Upper lobe of left lung (tissue), 6 donors: Measurements from ENCODE around the gene PTN. TPM values are rescaled to one million over a fixed set of nuclear protein-coding genes. Genes with fewer than 3 reads are reported as not detected.

Experiments used
- ATAC-seq, 2 donors: fragments of 200-7000 bp; cut with Tn5 transposase; one replicate each; pipeline ENCODE4 v1.9.1; 2022; ENCODE audit warnings: mild to moderate bottlenecking in 2 of 2, moderate library complexity in 2 of 2; ENCODE audit not compliant: low FRiP score in 2 of 2
- DNase-seq, 2 donors: peaks; one replicate each; pipeline ENCODE4 v3.0.0-alpha.2; 2019 to 2020
- H3K27ac ChIP-seq, 4 donors: fragments of 200-600 bp; sonication (generic); one replicate each; pipeline ENCODE4 v1.5.1; 2016 to 2019
- H3K27me3 ChIP-seq, 4 donors: fragments of 200-600 bp; sonication (generic); one replicate each; pipeline ENCODE4 v1.5.1; 2017 to 2019
- H3K36me3 ChIP-seq, 4 donors: fragments of 200-600 bp; sonication (generic); one replicate each; pipeline ENCODE4 v1.5.1; 2016 to 2019
- H3K4me1 ChIP-seq, 4 donors: fragments of 200-600 bp; sonication (generic); one replicate each; pipeline ENCODE4 v1.5.1; 2018 to 2019
- H3K4me3 ChIP-seq, 4 donors: fragments of 200-600 bp; sonication (generic); one replicate each; pipeline ENCODE4 v1.5.1; 2017 to 2019; ENCODE audit warnings: mild to moderate bottlenecking in 2 of 4, moderate library complexity in 1 of 4
- H3K9me3 ChIP-seq, 4 donors: fragments of 200-600 bp; sonication (generic); one replicate each; pipeline ENCODE4 v1.5.1; 2018 to 2019
- CTCF ChIP-seq, 6 experiments: fragments of 450-650 bp in 4 of 6; fragments of 200-600 bp in 2 of 6; sonication (generic) in 2 of 6; IDR thresholded peaks; one replicate each; pipeline ENCODE4 v1.5.1; 2016 to 2019; ENCODE audit warnings: antibody characterized with exemption in 6 of 6
- EP300 ChIP-seq, 4 donors: sonication (generic); formaldehyde crosslinking; IDR thresholded peaks; one replicate each; pipeline ENCODE4 v1.5.1; 2017; ENCODE audit warnings: antibody characterized with exemption in 4 of 4, control low read depth in 2 of 4
- POLR2A ChIP-seq, 4 donors: fragments of 450-650 bp; IDR thresholded peaks; one replicate each; pipeline ENCODE4 v1.5.1; 2016 to 2017; ENCODE audit warnings: antibody characterized with exemption in 4 of 4, mild to moderate bottlenecking in 2 of 4
- POLR2AphosphoS5 ChIP-seq, 2 donors: sonication (generic); formaldehyde crosslinking; IDR thresholded peaks; one replicate each; pipeline ENCODE4 v1.5.1; 2017; ENCODE audit warnings: antibody characterized with exemption in 2 of 2
- WGBS, 2 donors: methylation state at CpG; one replicate each; pipeline ENCODE4 v1.1.5; 2017 to 2018; 5-methylcytosine and 5-hydroxymethylcytosine counted together
- total RNA-seq, 6 donors: library from RNA; depleted of rRNA in 4 of 6; stranded (reverse); fragments of >200 nt in 4 of 6; gene quantifications; one replicate each; pipeline versions ENCODE4 v1.1.0 to v1.2.1, GENCODE V29; 2016 to 2021
- donor health status: DM: no; HTN: no; CAD: no; lungs with moderate emphysema.
- donor health status: DM: no; HTN: yes; CAD: no; lungs with severe emphysema.

The PTN gene
- total RNA-seq, 6 donors from 2014 or later: 2.4 to 10.3 (median 3.3) TPM

DNA sequence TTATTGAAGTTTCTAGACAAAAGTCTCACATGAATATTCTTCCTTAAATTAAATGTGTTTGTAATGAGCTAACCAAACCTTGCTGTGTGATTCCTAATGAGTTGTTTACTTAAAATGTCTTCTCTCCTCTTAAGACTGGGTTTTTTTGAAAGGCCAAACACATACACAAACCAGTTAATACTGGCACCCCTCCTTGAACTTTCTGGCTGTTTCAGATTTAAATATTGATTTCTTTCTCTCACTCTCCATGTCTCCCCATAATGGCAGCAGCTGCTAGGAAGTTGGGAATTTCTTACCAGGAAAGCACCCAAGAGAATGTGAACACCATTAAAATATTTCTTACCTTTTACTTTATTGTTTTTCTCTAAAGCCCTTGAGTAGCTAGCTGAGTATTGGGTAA is 11.4 kb upstream of the PTN start:
- no peak overlapping the region for H3K27ac ChIP-seq
- no peaks in the 10 kb centered on the region for H3K27me3 ChIP-seq
- no peaks in the 10 kb centered on the region for H3K9me3 ChIP-seq
- DNase-seq: no peak
- no peak overlapping the region for H3K4me3 ChIP-seq
- H3K4me1 ChIP-seq: no peaks in the 10 kb centered on the region
- no peak for TF ChIP-seq POLR2AphosphoS5 (IDR thresholded peaks at IDR 0.05)
- no peak for TF ChIP-seq CTCF (IDR thresholded peaks at IDR 0.05)
- TF ChIP-seq POLR2A (IDR thresholded peaks at IDR 0.05): no peak
- no peak for TF ChIP-seq EP300 (IDR thresholded peaks at IDR 0.05)
- ATAC-seq: no peak
- no peaks in the 10 kb centered on the region for H3K36me3 ChIP-seq

- ATAC-seq: no peak
- Histone ChIP-seq H3K36me3 (no peaks in the 10 kb centered on the region), H3K4me1 (no peaks in the 10 kb centered on the region), H3K9me3 (no peaks in the 10 kb centered on the region), H3K27me3 (no peaks in the 10 kb centered on the region), H3K4me3 (no peak overlapping the region), H3K27ac (no peak overlapping the region)
- peak in 1 of 2 donors; percentile 25 for DNase-seq
- TF ChIP-seq POLR2A (IDR thresholded peaks at IDR 0.05): no peak
- no peak for TF ChIP-seq EP300 (IDR thresholded peaks at IDR 0.05)
- TF ChIP-seq POLR2AphosphoS5 (IDR thresholded peaks at IDR 0.05): no peak
- TF ChIP-seq CTCF (IDR thresholded peaks at IDR 0.05): no peak
- 56 to 64% methylated on average over 5 of the region's 5 CpGs for WGBS, 2 donors
Measured at GRCh38 chr7:137354396-137354795, 10.9 kb upstream of the PTN start.

DNA sequence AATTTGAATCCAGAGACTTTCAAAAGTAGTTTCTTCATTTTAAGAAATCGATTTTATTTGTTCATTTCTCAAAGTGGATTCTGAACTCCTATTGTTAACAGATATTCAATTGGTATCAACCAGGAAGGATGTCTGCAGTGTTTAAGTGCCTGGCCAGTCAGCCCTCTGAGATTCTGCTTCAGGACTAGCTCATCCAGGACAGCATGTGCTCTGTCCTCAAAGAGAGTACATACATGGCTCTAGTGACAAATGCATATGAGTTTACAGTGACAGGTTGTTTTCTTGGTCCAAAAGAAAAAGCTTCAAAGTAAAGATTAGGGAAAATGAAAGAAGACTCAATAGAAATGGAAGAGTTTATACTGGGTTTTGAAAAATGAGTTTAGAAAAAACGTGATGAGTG is 8.4 kb upstream of the PTN start:
- no peak overlapping the region for H3K4me3 ChIP-seq
- ATAC-seq (no peak), DNase-seq (no peak)
- no peak for TF ChIP-seq POLR2AphosphoS5 (IDR thresholded peaks at IDR 0.05)
- no peak for TF ChIP-seq POLR2A (IDR thresholded peaks at IDR 0.05)
- TF ChIP-seq EP300 (IDR thresholded peaks at IDR 0.05): no peak
- TF ChIP-seq CTCF (IDR thresholded peaks at IDR 0.05): no peak
- no peaks in the 10 kb centered on the region for H3K36me3 ChIP-seq
- no peaks in the 10 kb centered on the region for H3K27me3 ChIP-seq
- H3K9me3 ChIP-seq: no peaks in the 10 kb centered on the region
- WGBS, 2 donors: 55 to 58% methylated on average over 2 of the region's 2 CpGs
- H3K4me1 ChIP-seq: no peaks in the 10 kb centered on the region
- H3K27ac ChIP-seq: no peak overlapping the region

DNA sequence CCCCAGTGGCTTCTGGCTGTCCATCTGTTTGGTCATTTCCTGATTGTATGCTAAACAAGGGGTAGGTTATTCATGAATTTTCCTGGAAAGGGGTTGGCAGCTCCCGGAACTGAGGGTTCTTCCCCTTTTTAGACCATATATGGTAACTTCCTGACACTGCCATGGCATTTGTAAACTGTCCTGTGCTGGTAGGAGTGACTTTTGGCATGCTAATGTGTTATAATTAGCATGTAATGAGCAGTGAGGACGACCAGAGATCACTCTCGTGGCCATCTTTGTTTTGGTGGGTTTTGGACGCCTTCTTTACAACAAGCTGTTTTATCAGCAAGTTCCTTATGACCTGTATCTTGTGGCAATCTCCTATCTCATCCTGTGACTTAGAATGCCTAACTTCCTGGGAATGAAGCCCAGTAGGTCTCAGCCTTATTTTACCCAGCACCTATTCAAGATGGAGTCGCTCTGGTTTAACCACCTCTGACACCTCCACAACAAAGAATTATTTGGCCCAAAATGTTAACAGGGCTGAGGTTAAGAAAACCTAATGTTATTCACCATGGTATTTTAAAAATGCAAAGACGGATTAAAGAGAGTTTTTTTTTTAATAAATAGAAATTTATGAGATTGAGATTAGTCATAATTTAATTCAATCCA is 2.4 kb upstream of the PTN start:
- Histone ChIP-seq H3K27ac (no peak overlapping the region), H3K4me3 (no peak overlapping the region), H3K27me3 (no peaks in the 10 kb centered on the region), H3K9me3 (no peaks in the 10 kb centered on the region), H3K36me3 (no peaks in the 10 kb centered on the region), H3K4me1 (peaks cover 0 to 11% (median 0%) of the 10 kb centered on the region in 4 donors)
- DNase-seq (no peak), ATAC-seq (no peak)
- TF ChIP-seq POLR2AphosphoS5 (IDR thresholded peaks at IDR 0.05): no peak
- no peak for TF ChIP-seq CTCF (IDR thresholded peaks at IDR 0.05)
- no peak for TF ChIP-seq EP300 (IDR thresholded peaks at IDR 0.05)
- TF ChIP-seq POLR2A (IDR thresholded peaks at IDR 0.05): no peak
- WGBS, 2 donors: 63 to 72% methylated on average over 6 of the region's 6 CpGs

DNA sequence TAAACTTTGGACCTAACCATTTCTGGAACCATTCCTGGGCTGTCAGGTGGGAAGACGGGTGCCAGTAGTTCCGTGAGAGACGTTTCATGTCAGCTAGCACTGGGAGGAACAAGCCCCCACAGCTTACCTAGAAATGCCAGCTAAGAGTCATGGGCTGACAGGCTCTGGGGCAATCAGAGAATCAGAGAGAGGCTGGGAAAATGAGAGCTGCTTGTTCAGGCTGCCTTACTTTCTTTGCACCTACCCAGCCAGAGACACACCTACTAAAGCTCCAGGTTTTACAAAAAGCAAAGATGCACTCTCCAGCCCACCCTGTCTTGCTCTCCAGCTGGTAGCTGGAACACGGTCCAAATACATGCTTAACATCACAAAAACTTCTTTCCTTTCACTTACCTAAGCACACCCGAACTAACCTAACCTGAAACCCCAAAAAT is 688 bp downstream of the PTN start:
- no peaks in the 10 kb centered on the region for H3K9me3 ChIP-seq
- peaks cover 0 to 11% (median 0%) of the 10 kb centered on the region in 4 donors for H3K4me1 ChIP-seq
- ATAC-seq: no peak
- DNase-seq: no peak
- no peaks in the 10 kb centered on the region for H3K27me3 ChIP-seq
- TF ChIP-seq POLR2AphosphoS5 (IDR thresholded peaks at IDR 0.05) (no peak), EP300 (IDR thresholded peaks at IDR 0.05) (no peak), CTCF (IDR thresholded peaks at IDR 0.05) (no peak), POLR2A (IDR thresholded peaks at IDR 0.05) (no peak)
- peak overlapping the region in 3 of 4 donors; percentile 22 to 40 (median 31) for H3K4me3 ChIP-seq
- no peak overlapping the region for H3K27ac ChIP-seq
- no peaks in the 10 kb centered on the region for H3K36me3 ChIP-seq
- 8 to 22% methylated on average over 2 to 5 of the region's 5 CpGs for WGBS, 2 donors
